Stimulated activated naive CD8-positive, alpha-beta T cell treated with anti-CD3 and anti-CD28 coated beads, Interleukin-15, Interleukin-2, amounts not matched to agents 100 U/mL and 50 U/mL, for 24 hours (primary cell): ENCODE results near the gene JPH3.
"Not testable (repeated sequence)": the region's sequence is repeated elsewhere in the genome, so short reads cannot be mapped to it uniquely, and the experiment has no call there.

ENCODE experiments used
- ATAC-seq: fragments of 150-1000 bp; cut with Tn5 transposase; one replicate; pipeline ENCODE4 v1.10.0; 2021
- DNase-seq: peaks from one replicate; pipeline ENCODE4 v3.0.0; 2021

The JPH3 gene

DNA sequence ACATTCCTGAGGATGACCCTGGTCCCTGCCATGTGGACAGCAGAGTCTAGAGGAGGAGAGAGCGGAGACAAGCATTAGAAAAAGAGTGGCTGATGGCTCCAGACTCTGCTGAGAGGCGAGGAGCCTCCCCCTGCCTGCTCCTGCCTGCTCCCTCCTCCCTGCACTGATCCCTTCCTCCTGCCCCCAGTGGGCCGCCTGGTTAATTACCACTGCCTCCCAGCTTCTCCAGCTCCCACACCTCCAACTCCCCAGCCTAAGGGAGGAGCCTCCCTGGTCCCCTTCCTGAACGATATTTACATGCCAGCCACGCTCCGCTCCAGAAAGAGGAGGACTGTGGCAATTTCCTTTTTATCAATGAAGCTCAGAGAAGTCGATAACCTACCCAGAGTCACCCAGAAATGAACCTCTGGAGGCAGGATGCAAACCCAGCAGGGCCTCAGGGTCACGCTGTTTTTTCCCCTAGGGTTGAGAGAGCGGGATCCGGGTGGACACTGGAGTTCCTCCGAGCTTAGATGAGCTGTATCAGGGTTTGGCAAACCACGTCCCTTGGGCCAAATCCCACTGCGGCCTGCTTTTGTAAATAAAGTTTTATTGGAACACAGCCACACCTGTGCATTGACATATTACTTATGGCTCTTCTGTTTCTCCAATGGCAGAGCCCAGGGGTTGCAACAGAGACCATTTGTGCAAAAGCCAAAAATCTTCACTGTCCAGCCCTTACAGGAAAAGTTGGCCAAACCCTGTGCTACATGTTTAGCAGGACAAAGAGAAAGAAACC, 27.1 kb upstream of the JPH3 start:
- DNase-seq (no peak), ATAC-seq (no peak)

DNA sequence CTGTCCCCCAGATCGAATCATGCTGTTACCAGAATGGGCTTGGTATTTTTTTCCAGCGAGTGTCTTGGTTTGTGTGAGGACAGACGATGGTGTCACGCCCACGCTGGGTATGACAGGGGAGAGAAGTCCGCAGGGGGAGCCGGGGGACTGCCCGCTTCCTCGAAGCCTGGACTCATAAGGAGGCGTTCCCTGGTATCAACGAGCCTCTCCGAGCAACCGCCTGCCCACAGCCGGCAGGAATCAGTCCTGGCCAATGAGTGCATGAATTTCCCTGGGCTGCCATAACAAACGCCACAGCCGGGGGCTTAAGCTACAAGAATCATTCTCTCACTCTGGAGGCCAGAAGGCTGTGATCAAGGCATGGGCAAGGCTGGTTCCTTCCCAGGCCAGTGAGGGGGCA, 26.1 kb upstream of the JPH3 start:
- ATAC-seq: no peak

DNA sequence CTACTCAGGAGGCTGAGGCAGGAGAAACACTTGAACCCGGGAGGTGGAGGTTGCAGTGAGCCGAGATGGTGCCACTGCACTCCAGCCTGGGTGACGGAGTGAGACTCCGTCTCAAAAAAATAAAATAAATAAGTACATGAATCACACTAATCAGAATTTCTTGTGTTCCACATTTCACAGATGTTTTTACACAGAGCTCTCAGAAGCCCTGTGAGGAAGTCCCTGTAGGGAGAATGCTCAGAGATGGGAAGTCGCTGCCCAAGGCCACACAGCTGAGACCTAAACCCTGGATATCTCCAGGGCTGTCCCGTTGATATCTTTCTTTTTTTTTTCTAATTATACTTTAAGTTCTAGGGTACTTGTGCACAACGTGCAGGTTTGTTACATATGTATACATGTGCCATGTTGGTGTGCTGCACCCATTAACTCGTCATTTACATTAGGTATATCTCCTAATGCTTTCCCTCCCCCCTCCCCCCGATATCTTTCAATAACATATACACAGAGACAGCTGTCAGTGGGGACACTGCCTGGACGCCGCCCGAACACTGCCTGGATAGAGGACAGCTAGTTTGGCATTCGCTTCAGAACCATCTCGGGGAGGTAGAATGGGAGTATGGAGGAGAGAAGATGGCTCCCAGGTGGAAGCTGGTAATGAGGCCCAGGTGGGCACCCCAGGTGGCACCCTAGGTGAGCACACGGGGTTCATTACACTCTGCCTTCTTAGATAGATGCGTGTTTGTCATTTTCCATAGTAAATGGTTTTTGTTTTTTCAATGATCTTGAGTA, 24.0 kb upstream of the JPH3 start:
- not testable (repeated sequence) for DNase-seq

More for the DNA sequence above, 26.1 kb upstream of the JPH3 start:
- DNase-seq: no peak

DNA sequence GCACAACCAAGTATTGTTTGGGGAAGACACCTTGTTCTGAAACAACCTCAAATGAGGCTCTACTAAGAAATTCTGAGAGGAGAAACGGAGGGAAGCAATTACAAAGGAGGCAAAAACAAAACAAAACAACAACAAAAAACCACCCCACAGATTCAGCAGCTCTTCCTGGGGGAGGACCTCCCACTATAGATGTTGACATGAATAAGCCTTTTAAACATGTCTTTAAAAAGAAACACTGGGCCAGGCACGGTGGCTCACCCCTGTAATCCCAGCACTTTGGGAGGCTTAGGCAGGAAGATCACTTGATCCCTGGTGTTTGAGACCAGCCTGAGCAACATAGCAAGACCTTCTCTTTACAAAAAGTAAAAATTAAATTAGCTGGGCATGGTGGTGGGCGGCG, 22.6 kb upstream of the JPH3 start:
- no peak for DNase-seq
- ATAC-seq: no peak

More for the DNA sequence above, 24.0 kb upstream of the JPH3 start:
- ATAC-seq: not testable (repeated sequence)

DNA sequence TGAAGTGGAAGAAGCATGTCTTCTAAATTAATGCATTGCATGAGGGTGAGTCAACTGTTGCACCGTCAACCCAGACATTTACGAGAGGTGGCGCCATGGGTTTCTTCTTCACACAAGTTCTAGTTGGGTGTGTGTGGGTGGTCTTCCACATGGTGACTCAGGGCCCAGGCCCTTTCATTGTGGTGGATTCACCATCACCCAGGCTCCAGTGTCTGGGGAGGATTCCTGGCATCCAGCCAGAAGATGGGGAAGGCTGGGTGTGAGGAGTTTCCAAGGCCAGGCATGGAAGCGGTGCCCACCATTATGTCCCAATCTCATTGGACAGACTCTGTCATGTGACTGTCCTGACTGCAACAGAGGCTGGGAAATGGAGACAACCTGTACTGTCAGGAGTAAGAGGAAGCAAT, 21.4 kb upstream of the JPH3 start:
- DNase-seq (peak; percentile 42), ATAC-seq (peak; percentile 72)

DNA sequence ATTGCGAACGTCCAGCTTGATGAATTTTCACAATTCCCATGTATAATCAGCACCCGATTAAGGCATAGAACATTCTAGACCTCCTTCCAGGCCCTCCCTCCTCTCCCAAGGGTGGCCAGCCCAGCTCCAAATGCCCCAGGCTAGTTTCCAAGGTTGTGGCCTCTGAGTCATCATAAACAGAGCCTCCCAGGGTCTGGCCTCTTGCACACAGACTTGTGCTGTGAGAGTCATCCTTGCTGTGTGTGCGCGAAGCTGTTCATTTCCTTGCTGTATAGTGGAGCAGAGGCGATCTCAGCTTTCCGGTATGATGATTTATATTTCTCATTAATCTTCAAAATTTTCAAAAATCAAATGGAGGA, 20.5 kb upstream of the JPH3 start:
- ATAC-seq (no peak), DNase-seq (no peak)

DNA sequence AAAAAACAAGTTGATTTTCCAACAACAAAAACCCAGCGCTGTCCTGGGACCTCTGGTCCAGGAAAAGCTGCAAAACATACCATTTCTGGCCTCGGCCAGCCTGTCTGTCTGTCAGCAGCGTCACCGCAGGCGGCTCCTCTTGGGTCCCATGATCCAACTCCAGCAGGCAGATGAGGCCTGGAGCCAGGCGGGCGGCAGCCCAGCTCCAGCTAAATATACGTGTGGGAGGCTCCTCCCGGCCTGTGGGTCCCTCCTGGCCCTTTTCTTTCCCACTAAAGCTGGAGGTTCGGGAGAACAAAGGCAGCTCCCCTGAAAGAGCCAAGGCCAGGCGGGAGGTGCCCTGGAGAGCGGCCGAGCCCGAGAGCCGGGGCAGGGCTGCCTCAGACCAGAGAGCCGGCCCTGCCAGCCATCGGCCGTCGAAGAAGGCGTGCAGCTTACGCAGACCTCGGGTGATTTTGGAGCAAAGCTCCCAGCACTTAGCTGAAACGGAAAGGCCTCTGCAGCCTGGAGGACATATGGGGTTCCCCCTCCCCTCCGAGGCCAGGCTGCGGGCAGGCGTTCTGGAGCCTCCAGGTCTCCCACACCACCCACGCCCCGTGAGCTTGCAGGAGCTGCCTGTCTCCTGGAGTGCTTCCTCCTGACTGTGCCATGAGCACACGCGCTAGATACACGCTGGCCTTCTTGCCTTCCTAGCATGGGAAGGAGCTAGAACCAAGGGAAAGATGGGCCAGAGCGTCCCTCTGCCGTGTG, 19.9 kb upstream of the JPH3 start:
- DNase-seq (no peak), ATAC-seq (no peak)

DNA sequence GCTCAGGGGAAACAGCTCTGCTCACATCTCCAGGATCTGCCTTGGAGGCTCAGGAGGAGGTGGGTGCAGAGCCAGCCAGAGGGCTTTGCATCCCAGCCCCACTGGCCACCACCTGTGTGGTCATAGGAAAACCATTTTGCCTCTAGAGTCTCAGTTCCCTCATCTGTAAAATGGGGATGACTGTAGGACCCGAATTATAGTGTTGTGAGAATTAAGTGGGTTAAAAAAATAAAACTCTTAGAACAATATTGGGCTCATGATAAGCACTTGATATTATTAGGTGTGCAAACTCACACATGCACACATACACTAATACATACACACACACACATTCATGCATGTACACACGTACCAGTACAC, 19.4 kb upstream of the JPH3 start:
- ATAC-seq (no peak), DNase-seq (no peak)

DNA sequence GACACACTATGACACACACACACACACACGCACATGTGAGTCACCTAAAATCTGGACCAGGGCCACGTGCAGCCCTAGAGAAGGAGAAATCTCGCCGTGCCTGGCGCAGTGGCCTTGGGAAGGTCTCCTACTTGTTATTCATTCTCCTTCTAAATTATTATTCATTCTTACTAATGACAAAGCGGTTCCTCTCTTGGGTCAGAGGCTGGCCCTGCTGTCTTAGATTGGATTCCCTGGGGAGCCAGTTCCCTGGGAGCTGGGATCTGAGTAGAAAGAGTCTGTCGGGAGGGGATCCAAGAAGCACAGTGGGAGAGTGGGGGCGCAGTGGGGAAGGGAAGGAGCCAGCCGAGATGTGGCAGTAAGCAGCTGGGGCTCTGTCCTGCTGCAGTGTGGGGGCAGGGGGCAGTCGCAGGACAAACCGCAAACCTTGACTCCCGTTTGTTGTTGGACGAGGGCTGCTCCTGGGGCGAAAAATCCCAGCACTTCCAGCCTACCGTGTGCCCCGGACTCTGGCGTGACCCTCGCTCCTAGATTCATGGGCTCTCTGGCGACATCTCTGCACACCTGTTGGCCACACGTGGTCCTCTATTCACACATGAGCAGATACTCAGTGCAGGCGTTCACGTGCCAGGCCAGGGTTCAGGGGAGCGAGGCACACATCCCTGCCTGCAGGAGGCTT, 18.7 kb upstream of the JPH3 start:
- DNase-seq: no peak

DNA sequence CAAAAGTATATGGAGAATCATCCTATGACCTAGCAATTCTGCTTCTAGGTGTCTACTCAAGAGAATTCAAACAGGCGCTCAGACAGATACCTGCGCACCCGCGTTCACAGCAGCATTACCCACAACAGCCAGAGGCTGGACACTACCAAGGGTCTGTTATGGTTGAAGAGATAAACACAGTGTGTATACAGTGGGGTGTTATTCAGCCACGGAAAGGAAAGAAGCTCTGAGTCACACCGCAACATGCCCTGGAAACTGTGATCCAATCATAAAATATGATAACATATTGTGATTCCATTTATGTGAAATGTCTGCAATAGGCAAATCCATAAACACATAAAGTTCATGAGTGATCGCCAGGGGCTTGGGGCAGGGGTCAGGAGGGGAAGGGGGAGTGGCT, 18.0 kb upstream of the JPH3 start:
- DNase-seq (no peak), ATAC-seq (no peak)

More for the DNA sequence above, 18.7 kb upstream of the JPH3 start:
- ATAC-seq: no peak

DNA sequence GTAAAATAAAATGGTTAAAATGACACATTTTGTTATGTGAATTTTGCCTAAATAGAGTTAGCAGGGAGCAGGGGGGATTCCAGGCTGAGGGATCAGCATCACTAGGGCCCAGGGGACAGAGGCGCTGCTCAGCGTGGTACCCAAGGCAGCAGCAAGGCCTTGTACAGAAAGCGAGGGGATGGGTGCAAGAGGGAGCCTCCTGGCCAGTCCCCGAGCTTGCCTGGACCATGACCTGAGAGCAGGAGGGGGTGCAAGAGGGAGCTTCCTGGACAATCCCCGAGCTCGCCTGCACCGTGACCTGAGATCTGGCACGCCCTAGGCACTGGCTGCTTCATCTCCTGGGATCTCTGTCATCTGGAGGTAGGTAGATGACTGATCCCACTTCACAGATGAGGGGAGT, 17.3 kb upstream of the JPH3 start:
- DNase-seq (no peak), ATAC-seq (no peak)

DNA sequence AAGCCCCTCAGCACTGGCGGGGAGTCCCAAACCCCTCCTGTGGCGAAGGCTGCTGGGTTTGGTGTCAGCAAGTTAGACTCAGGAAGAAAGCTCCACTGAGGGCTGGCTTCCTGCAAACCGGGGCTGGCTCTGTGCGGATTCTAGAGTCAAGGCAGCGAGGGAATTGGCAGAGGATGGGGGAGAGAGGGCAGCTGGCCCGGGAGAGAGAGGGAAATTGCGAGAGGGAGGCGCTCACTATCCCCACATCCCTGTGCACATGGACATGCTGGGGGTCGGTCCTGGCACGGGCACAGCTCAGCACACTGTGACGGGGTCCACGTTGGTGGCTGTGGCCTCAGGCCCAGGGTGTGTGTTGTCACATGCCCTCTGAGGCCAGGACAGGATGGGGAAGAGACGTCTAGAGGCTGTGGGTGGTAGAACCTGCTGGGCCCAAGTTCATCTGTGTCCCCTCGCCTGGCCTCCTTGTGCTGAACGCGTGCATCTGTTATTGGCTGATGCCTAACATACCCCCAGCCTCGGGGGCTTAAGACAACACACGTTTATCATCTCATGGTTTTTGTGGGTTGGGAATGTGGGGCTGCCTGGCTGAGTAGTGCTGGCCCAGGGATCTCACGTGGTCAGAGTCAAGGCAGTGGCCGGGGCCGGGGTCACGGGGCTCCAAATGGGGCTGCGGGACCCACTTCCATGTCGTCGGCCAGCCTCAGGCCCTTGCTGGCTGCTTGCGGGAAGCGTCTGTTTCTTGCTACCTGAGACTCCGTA, 16.7 kb upstream of the JPH3 start:
- ATAC-seq: no peak

DNA sequence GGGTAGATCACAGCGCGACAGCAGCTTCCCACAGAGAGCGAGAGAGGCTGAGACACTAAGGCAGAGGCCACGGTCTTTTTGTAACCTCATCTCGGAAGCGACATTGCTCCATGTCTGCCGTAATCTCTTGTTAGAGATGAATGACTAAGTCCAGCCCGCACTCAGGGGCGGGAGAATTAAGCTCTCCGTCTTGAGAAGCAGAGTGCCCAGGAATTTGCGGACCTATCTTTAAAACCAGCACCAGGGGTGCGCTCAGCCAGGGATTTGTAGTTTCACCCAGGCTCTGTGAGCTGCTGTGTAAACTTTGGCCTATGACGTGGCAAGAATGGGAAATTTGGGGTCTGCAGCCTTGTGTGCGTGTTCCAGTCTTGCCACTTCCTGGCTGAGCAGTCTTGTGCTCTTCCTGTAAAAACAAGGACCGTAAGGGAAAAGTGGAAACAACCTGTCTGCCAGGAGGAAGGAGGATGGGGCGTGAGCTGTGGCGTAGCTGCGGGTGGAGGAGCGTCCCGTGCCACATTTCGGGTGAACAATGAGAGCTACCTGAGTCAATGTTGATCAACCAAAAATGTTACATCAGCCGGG, 16.0 kb upstream of the JPH3 start:
- ATAC-seq: no peak
- DNase-seq: no peak

More for the DNA sequence above, 16.7 kb upstream of the JPH3 start:
- no peak for DNase-seq

DNA sequence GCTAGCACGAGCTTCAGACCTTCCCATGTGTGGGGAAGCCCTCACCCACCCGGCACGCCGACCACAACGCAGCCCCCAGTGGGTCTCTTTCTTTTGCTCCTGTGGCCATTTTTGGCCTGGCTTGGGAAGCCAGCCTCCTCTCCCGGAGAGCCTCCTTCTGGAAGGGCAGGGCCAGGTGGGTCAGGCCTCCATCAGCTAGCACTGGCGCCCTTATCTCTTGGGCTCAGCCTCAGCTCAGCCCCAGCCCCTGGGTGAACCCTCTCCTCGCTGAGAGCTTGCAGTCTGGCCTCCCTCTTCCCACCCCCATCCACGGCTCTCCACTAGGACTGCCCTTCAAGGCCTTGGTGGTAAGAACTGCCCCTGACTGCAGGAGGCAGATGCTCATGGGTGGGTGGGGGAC, 14.7 kb upstream of the JPH3 start:
- DNase-seq: no peak

DNA sequence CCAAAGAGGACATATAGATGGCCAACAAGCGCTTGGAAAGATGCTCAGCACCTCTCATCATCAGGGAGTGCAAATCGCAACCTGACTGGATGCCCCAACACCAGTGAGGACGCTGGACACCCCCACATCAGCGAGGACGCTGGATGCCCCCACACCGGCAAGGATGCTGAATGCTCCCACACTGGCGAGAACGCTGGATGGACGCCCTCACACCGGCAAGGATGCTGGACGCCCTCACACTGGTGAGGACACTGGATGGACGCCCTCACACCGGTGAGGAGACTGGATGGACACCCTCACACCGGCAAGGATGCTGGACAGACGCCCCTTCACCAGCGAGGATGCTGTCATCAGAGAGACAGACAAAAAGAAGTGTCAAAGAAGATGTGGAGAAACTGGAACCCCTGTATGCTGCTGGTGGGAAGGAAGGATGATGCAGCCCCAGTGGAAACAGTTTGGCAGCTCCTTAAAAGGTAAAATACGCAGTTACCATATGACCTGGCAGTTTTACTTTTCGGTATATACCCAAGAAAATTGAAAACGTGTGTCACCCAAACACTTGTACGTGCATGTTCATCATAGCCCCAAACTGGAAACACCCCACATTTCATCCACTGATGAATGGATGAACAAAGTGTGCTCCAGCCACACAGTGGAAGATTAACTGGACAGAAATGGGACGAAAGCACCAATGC, 10.1 kb upstream of the JPH3 start:
- no peak for DNase-seq
- ATAC-seq: no peak

More for the DNA sequence above, 14.7 kb upstream of the JPH3 start:
- ATAC-seq: no peak

DNA sequence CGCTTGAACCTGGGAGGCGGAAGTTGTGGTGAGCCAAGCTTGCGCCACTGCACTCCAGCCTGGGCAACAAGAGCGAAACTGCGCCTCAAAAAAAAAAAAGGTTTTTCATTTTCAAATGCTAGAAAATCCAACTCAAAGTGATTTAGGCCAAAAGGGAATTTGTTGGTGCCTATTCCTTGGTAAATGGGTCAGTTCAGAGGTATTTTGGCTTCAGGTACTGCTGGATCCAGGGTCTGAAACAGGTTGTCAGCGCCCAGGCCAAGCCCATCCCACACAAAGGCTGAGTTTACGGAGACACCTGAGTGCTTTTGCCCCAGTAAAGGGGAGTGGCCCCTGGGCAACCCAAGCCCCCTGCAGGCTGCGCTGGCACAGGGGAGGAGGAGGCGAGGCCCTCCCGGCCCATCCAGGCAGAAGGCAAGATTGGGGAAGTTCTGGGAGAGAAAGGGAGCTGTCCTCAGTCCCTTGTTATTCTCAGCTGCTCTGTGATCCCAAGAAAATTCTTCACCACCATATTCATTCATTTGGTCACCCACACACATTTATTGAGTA, 8.5 kb upstream of the JPH3 start:
- ATAC-seq (no peak), DNase-seq (no peak)

DNA sequence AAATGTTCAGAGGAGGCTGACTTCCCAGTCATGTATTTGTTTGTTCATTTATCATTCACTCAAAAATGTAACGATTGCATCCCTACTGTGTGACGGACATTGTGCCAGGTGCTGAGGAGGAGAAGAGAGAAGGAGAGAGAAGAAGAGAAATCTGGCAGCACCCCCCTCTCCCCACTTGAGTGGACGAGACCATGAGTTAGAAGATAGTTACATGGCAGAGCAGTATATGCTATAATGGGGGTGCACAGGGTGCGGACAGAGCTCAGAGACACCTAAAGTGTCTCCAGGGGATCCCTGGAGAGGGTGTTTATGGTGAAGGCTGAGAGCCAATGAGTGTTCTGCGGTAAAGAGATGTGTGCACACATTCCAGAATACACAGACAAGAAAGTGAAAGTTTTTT, 6.6 kb upstream of the JPH3 start:
- ATAC-seq: no peak
- no peak for DNase-seq

DNA sequence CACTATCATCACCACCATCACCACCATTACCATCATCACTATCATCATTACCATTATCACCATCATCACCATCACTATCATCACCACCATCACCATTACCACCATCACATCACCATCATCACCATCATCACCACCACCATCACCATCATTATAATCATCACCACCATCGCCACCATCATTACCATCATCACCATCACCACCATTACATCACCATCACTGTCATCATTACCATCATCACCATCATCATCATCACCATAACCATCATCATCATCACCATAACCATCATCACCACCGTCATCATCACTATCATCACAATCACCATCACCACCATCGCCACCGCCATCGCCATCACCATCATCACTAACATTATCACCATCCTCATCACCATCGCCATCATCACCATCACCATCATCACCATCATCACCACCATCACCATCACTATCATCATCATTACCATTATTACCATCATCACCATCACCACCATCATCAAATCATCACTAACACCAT, 4.9 kb upstream of the JPH3 start:
- ATAC-seq (no peak), DNase-seq (no peak)

DNA sequence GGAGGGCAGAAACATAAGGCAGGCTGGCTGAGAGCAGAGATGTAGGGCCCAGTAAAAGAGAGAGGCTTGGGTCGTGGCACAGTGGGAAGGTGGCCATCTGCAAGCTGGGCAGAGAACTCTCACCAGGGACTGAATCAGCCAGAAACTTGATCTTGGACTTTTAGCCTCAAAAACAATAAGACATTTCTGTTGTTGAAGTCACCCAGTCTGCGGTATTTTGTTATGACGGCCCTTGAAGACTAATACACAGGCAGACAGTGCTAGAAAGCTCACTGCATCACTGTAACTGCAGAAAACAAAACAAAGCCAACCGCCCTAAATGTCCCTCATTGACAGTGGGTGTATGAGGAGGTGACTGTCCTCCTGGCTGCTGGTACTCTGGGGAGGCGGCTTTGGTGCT, 3.9 kb upstream of the JPH3 start:
- DNase-seq: no peak

DNA sequence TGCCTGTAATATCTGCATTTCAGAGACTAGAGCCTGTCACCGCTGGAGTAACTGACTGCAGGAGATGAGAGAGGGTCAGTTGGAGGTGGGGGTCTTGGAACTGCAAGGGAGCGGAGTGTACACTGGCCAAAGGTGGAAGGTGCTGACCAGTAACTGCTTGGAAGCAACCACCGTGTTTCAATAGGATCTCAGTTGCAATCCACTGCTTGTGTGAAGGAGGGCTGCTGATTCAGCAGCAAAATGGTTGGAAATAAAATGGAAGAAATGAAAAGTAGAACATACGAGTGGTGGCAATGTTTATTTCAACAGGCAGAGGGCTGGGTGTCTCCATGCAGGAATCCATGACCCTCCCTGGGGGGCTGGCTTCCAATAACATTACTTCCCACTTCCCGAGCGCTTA, 2.1 kb upstream of the JPH3 start:
- no peak for ATAC-seq
- DNase-seq: no peak

More for the DNA sequence above, 3.9 kb upstream of the JPH3 start:
- ATAC-seq: no peak
